DMS114 treated with DMSO at 0.1 percent for 48 hours (cell line): Measurements from ENCODE around the gene NABP1.
A peak's percentile ranks its signal among the peaks of the same experiment; 100 is the strongest.
"Not testable (repeated sequence)": the region's sequence is repeated elsewhere in the genome, so short reads cannot be mapped to it uniquely, and the experiment has no call there.

Source experiments
- DNase-seq: peaks from one replicate; lab custom pipeline; 2025; ENCODE audit not compliant: unreplicated experiment; lab: John Stamatoyannopoulos, UW

NABP1 gene, protein sequence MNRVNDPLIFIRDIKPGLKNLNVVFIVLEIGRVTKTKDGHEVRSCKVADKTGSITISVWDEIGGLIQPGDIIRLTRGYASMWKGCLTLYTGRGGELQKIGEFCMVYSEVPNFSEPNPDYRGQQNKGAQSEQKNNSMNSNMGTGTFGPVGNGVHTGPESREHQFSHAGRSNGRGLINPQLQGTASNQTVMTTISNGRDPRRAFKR

GRCh38 chr2:191677646-191678436 lies at the start of gene NABP1:
TSS of gene NABP1 (plus strand) at chr2:191678136. CDS start at chr2:191678615, 479 bp downstream.
- DNase-seq, result peak; percentile 87

DNA sequence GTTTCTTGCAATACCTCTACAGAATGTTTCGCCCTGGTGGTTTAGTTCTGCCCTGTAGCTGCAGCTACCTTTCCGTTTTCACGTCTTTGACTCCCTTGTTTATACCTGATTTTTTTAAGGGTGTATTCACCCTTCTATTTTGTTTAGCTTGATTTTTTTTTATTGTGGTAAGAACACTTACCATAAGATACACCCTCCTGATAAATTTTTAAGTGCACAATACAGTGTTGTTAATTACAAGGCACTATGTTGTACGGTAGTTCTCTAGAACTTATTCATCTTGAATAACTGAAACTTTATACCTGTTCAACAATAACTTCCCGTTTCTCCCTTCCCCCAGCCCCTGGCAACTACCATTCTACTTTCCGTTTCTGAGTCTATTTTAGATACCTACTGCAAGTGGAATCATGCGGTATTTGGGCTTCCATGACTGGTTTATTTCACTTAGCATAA lies 48.9 kb upstream of the NABP1 start:
- no peak for DNase-seq

DNA sequence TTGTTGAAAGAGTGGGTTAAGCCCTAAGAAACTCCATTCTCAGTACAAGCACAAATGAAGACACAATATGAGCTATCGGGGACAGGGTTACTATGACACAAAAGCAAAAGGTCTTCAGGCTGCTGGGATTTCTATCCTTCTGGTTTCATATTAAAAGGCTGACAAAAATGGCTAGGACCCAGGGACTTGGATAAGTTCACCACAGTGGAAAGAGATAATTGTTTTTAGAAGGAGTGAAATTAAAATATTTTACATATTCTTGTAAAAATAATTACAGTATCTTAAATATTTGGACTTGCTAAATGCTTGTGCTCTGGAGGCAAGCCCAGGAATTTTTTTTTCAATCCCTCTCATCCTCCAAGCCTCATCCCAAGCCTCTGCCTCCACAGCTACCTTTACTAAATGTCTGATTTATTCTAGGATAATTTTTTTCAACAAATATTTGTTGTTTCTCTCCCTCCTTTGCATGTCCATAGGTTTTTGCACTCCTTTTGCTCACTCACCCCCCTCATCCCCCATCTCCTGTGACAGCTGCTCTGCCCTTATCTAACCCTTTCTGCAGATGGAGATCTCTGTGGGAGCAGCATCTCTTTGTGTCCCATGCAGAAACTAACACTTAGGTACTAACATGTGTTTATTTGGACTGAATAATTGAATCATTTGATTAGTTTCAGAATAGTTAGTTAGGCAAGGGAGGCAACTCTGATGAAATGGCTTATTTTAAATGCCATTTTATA lies 47.8 kb upstream of the NABP1 start:
- no peak for DNase-seq

DNA sequence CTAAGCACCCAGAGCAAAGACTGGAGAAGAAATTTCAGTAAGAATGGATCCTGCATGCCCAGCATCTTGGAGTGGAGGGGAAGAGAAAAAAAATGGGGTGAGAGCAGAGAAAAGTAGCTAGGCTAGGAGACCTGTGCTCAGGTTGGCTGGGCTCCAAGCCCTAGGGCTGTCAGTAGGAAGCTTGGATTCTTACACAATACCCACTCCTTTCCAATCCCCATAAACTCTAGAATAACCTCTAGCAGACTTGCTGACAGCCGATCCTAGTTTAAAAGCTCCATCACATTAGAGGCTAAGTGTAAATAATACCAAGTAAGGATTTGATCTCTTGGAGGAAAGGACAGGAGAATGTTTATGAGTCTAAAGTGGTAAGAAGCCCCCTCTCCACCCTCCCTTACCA lies 46.2 kb upstream of the NABP1 start:
- DNase-seq, result no peak

- DNase-seq, result no peak
These were observed 45.5 kb upstream of the NABP1 start for GRCh38 chr2:191632426-191632825.

DNA sequence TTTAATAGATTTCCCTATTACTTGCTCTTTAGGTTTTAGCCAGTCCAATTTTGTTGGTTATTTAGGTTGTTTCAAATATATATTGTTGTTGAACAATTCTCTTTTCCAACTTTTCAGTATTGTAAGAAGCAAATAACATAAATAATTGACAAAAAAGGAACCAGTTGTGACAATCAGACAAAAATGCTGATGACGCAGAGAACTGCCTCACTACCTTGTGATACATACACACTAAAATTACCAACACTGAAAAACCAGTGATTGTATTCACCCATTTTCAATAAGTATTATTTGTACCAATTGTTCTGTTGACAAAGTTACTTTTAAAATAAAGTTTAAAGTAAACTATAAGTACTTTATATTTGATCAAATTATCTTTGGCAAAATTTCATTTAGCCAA lies 43.1 kb upstream of the NABP1 start:
- DNase-seq, result no peak

DNA sequence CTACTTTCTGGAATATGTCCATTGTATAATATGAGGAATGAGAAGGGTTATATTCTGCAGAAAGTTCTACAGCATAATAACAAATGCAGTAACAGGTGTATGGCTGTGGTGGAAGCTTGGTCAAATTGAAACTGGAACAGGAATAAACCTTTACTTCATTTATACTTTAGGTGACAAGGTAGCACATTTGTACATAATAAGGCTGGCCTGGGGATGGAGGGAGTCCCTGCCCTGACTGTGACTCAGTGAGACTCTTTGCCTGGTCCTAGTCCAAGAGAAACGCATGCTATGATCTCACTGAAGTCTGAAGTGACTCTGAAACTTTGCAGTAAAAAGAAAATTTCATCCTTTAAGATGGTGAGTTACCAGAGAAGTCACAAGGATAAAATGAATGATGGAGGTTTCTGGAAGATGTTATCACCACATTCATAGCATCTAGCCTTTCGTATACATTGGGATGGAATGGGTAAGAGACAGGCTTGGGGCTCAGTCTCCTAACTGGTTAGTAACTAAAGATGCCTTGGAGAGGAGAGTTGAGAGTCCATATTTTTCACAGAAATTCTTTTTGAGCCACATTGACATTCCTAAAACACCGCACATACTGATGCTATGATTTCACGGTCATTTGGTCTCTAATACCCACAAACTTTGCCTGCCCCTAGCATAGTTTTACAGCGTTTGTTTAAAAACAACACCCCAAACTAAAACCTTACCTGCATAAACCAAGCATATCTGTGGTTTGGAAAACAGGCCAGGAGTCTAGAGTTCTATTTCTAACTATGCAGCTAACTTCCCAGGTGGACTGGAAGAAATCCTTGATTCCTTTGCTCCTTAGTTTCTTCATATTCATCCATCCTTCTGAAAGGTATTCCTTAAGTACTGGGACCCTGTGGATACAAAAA lies 42.4 kb upstream of the NABP1 start:
- no peak for DNase-seq

DNA sequence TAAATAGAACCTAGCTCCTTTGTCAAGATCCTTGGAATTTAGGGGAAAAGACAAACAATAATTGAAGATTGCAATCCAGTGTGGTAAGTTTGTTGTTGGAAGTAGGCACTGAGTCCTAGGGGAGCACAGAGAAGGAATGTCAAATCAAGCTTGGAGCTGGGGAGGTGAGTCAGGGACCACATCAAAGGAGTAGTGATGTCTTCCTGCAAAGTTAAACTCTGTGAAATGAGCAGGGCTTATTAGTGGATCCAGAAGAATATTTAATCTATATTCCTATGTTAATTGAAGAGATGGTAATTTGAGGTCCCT lies 41.7 kb upstream of the NABP1 start:
- DNase-seq, result no peak

- no peak for DNase-seq
These were observed 41.4 kb upstream of the NABP1 start for GRCh38 chr2:191636586-191636985.

- DNase-seq, result no peak
These were observed 40.5 kb upstream of the NABP1 start for GRCh38 chr2:191637182-191638078.

DNA sequence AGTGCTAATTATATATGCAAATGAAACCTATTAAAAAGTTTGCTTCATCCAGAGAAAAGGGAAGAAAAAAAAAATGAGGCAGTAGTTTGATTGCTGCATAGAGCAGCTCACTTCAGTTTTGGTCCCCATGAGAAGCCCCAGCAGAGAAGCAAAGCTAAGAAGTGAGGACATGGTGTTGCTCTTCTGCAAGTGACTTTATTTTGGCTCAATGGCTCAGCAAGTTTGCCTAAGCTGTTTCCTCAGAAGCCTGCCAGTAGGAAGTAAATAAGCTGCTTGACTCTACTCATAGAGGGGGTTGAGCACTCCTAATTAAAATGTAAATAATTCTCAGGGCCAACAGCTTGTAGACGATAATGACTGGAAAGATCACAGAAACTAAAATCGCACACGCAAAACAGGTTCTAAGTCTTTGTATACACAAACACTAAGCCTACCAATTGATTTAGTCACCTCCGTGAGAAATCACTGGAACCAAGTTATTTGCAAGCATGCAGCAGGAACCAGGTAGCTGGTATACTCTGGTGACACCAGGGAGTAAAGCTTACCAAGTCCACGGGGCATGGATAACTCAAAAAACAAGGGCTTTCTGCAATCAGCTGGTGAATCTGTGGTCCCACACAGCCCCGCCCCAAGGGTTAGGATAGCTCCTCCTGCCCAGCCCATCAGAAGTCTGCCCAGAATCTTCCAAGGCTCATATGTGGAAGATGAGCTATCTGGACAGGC lies 39.7 kb upstream of the NABP1 start:
- DNase-seq, result no peak

DNA sequence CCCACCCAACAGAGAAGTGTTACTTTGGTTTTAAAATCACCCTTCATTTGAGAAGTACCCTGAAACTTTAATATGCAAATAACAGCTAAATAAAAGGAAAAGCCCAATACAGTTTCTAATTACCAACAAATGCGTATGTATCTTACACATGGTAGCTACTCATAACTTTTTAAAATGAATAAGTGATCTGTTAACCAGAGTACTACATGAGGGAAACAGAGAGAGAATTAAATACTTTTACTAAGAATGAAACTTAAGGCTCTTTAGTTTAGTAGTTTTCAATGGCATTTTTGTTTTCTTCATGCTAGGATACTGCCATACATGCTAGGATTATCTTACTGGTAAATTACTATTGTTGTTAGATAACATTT lies 39.1 kb upstream of the NABP1 start:
- no peak for DNase-seq

DNA sequence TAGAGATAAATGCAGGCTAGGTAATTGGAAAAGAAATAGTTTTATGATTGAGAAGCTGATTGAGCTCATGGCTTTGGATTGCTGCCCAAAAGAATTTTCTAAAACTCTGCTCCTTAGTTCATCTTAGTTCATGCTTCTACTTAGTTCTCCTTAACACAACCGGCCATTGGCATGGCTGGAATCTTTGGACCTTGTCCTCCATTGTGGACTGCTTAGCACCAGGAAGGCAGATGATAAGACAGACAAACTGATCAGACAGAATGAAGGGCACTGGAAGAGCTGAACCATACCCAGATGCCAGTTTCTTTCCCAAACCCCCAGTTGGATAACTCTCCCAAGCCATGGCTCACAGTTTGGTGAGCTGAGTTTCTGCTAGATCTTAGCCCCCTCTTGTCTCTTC lies 36.3 kb upstream of the NABP1 start:
- no peak for DNase-seq

DNA sequence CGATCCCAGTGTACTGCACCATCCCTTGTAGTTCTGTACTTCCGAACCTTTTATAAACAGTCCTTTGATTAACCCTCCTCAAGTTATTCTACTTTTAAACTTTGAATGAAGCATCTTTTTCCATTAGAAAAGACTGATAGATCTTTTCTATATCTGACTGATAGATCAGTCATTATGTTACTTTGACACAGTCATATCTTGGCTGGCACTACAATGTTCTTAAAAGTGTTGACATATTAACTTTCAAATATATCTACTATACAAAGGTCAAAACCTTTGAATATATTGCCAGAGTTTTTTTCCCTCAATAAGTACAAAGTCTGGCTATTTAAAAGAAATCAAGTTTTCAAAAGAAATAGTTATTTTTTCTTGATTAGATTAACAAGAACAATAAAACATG lies 35.4 kb upstream of the NABP1 start:
- DNase-seq, result no peak

DNA sequence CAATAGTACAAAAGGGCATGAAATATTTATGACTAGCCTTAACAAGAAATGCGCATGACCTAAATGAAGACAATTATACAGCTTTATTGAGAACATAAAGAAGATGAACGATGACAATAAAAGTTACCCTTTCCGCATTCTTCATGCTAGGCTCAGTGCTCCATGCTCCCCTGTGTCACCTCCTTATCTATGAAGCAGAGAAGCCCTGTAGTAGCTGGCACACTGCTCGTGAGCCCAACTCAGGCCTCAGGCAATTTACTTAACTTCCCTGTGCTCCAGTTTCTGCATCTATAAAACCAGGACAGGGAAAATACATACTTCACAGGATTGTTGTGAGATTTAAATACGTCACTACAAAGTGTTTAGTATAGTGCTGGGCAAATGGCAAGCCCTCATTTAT lies 34.5 kb upstream of the NABP1 start:
- no peak for DNase-seq

DNA sequence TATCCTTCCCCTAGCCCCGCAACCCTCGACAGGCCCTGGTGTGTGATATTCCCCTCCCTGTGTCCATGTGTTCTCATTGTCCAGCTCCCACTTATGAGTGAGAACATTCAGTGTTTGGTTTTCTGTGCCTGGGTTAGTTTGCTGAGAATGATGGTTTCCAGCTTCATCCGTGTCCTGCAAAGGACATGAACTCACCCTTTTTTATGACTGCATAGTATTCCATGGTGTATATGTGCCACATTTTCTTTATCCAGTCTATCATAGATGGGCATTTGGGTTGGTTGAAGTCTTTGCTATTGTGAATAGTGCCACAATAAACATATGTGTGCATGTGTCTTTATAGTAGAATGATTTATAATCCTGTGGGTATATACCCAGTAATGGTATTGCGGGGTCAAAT lies 33.3 kb upstream of the NABP1 start:
- DNase-seq, result not testable (repeated sequence)

DNA sequence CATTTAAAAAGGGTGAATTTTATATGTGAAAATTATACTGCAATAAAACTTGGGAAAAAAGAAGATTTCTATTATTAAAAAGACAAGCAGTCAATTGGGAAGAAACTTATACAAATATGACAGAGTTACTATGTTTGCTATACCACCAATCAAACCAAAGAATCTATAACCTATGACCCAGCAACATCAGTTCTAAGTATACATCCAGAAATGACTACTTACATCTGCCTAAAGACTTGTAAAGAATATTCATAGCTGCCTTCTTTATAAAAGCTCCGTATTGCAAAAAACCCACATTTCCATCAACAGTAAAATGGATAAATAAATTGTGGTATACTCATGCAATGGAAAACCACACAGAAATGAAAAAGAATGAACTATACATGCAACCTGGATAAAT lies 32.9 kb upstream of the NABP1 start:
- no peak for DNase-seq

- DNase-seq, result no peak
These were observed 32.3 kb upstream of the NABP1 start for GRCh38 chr2:191645434-191646162.
